ENCODE results near the gene FASN. TPM values are rescaled to one million over a fixed set of nuclear protein-coding genes. Genes with fewer than 3 reads are reported as not detected.

The FASN gene
- total and polyA plus RNA-seq, 2 of the 4 experiments (the other 2 are of a cell fraction), result 12.4 to 56.0 TPM

DNA sequence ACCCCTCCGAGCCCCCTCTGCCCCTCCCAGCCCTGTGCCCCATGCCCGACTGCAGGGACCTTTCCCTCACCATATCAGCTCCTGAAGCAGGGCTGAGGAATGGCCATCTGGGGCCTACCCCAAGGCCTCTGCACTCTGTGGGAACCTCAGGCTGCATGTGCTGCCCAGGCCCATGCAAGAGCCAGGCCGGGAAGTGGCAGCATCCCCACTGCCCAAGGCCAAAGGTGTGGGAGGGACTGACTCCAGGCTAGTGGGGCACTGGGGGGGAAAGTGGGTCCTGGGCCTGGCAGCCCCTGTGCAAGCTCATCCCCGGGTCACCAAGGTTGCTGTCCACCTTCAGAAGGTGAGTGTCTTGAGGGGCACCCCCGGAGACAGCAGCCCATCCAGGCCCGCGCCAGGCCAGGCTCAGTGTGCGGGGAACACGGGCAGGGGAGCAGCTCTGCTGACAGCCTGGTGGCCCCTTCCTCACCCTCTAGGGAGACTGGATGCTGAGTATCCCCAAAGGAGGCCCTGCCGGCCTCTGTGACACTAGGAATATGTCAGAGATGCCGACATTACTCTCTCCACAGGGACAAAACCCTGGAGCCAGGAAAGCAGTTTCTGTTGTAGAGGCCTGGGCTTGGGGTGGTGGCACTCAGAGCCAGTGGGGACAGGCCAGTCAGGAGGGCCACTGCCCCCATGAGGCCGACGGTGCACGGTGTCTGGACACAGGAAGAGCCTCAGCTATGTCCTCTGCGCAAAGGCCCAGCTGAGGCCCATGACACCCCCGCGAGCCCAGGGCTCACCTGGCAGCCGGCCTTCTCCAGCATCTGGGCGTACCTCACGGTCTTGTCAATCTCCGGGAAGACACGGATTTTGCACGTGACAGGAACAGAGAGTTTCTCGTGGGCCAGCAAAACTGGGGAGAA, 35.7 kb downstream of the FASN start (continued):
- no peak for TF ChIP-seq RCOR1 (IDR thresholded peaks at IDR 0.05; ENCODE audit: insufficient replicate concordance, low read length)

DNA sequence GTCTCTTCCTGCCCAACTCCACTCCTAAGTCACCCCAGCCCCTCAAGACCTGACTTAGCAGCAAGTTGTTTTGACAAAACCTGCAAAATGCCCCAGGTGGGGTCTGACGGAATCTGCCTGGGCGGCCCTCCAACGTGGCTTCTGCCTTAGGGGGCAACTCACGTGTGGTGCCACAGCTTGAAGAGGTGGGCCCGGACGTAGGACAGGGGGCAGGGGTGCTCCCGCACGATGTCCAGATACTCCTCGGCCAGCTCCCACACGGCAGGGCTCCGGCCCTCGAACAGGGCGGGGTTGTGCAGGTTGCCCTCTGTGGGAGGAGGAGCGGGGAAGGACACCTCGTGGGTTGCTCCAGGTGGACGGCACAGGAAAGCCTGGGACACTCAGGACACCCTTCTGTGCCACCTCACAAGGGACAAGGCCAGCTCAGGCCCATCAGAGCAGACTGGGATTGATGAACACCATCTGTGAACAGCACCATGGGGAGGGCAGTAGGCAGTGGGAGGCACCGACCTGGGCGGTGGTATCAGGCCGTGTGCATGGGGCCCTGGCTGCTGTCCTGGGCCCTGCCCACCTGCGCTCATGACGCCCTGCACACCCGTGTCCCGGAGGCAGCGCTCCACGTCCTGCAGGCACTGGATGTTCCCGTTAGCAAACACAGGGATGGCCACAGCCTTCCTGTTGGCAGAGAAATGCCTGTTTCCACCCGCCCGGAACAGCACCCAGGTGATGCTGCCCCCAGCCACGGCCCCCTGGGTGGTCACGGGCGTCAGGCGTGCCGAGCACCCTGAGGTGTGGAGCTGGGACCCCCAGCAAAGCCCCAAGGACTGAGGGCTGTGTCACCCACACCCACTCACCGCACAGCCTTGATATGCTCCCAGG, 36.8 kb downstream of the FASN start:
- Histone ChIP-seq H2BK120ac (ENCODE audit: low read depth, low read length) (no peak overlapping the region), H3K56ac (ENCODE audit: extremely low read depth, insufficient read depth, low read length) (no peak overlapping the region), H3K36me3 (ENCODE audit: control insufficient read depth, insufficient read depth, low read length) (peaks cover 64% of the 10 kb centered on the region), H3K23ac (ENCODE audit: low read depth, low read length) (no peak overlapping the region), H3K9me3 (ENCODE audit: control insufficient read depth, insufficient read depth, low read length) (no peaks in the 10 kb centered on the region), H2AK5ac (ENCODE audit: low read depth, low read length) (no peak overlapping the region), H4K5ac (ENCODE audit: low read depth, low read length) (no peak overlapping the region), H3K27ac (ENCODE audit: insufficient read depth, low read length) (no peak overlapping the region), H3K9me1 (ENCODE audit: insufficient read depth, low read length) (no peaks in the 10 kb centered on the region), H3K79me1 (ENCODE audit: low read depth in 1 of 2, low read length in 2 of 2) (peaks cover 5 to 32% of the 10 kb centered on the region in 2 experiments; a peak in 3 of 4 replicates), H2BK5ac (ENCODE audit: low read depth, low read length, poor library complexity, severe bottlenecking) (no peak overlapping the region), H4K20me1 (ENCODE audit: insufficient read depth, low read length) (peaks cover 3% of the 10 kb centered on the region; the same call in 1 of the 2 replicates), H2BK15ac (ENCODE audit: low read depth, low read length) (no peak overlapping the region), H2AFZ (replicated peaks; ENCODE audit: low read length, poor library complexity) (no peak overlapping the region), H3K14ac (replicated peaks; ENCODE audit: low read depth, low read length) (no peak overlapping the region), H3K4me1 (ENCODE audit: control insufficient read depth, insufficient read depth, low read length) (peaks cover 10% of the 10 kb centered on the region), H4K8ac (ENCODE audit: low read depth in 2 of 2, low read length in 2 of 2) (no peak overlapping the region), H3K27me3 (ENCODE audit: control insufficient read depth, insufficient read depth, low read length) (no peaks in the 10 kb centered on the region), H3K18ac (ENCODE audit: low read depth, low read length) (no peak overlapping the region), H2BK20ac (ENCODE audit: low read depth, low read length) (no peak overlapping the region), H3K9ac (ENCODE audit: low read depth, low read length) (no peak overlapping the region), H3K4ac (ENCODE audit: low read depth, low read length) (no peak overlapping the region), H3K4me3 (ENCODE audit: insufficient read depth, low read depth, low read length) (no peak overlapping the region), H3K4me2 (ENCODE audit: low read depth, low read length) (no peak overlapping the region), H4K91ac (ENCODE audit: insufficient read depth, low read depth, low read length) (no peak overlapping the region), H2AK9ac (replicated peaks; ENCODE audit: low read depth, low read length, poor library complexity) (peak overlapping the region; percentile 61)
- ATAC-seq (ENCODE audit: low read depth), result no peak
- WGBS, 2 experiments (ENCODE audit: extremely low coverage in 2 of 2, insufficient read length in 1 of 2), result 92% methylated on average over 21 of the region's 34 CpGs; no CpG with 5 or more reads in 1 of the 2 experiments
- ChIA-PET POLR2A (ENCODE audit: unreplicated experiment) (no interaction called here), CTCF (no interaction called here)
- in situ Hi-C loops (cut with MboI; ENCODE audit: low sequenced_read_pairs), result no loop called here
- intact Hi-C loops (cut with micrococcal nuclease), result no loop called here
- dilution Hi-C loops (cut with HindIII; ENCODE audit: low sequenced_read_pairs, unreplicated experiment), result no loop called here
- no TSS peak for BruUV-seq (replicated peaks)
- no peak for DNase-seq
- no peak for TF ChIP-seq BHLHE40 (IDR thresholded peaks at IDR 0.05; ENCODE audit: low read depth, low read length)
- no peak for TF ChIP-seq MAZ (IDR thresholded peaks at IDR 0.05; ENCODE audit: borderline replicate concordance, low read depth, low read length)
- TF ChIP-seq, protein P1, sequence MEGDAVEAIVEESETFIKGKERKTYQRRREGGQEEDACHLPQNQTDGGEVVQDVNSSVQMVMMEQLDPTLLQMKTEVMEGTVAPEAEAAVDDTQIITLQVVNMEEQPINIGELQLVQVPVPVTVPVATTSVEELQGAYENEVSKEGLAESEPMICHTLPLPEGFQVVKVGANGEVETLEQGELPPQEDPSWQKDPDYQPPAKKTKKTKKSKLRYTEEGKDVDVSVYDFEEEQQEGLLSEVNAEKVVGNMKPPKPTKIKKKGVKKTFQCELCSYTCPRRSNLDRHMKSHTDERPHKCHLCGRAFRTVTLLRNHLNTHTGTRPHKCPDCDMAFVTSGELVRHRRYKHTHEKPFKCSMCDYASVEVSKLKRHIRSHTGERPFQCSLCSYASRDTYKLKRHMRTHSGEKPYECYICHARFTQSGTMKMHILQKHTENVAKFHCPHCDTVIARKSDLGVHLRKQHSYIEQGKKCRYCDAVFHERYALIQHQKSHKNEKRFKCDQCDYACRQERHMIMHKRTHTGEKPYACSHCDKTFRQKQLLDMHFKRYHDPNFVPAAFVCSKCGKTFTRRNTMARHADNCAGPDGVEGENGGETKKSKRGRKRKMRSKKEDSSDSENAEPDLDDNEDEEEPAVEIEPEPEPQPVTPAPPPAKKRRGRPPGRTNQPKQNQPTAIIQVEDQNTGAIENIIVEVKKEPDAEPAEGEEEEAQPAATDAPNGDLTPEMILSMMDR (conservative IDR thresholded peaks at IDR 0.05; ENCODE audit: low read depth, low read length), result no peak
- no peak for TF ChIP-seq NFE2L2 (IDR thresholded peaks at IDR 0.05; ENCODE audit: low read depth, low read length)
- TF ChIP-seq RCOR1 (IDR thresholded peaks at IDR 0.05; ENCODE audit: insufficient replicate concordance, low read length), result no peak
- no peak for TF ChIP-seq MXI1 (IDR thresholded peaks at IDR 0.05; ENCODE audit: borderline replicate concordance, low read depth, low read length)
- no peak for TF ChIP-seq POLR2A (IDR thresholded peaks at IDR 0.05; ENCODE audit: low read depth, low read length)
- TF ChIP-seq CHD1 (IDR thresholded peaks at IDR 0.05; ENCODE audit: low read depth, low read length), result no peak
- no peak for TF ChIP-seq RFX5 (IDR thresholded peaks at IDR 0.05; ENCODE audit: low read depth, low read length)
- no peak for TF ChIP-seq CEBPB (IDR thresholded peaks at IDR 0.05; ENCODE audit: low read depth, low read length)
- TF ChIP-seq, protein P2, sequence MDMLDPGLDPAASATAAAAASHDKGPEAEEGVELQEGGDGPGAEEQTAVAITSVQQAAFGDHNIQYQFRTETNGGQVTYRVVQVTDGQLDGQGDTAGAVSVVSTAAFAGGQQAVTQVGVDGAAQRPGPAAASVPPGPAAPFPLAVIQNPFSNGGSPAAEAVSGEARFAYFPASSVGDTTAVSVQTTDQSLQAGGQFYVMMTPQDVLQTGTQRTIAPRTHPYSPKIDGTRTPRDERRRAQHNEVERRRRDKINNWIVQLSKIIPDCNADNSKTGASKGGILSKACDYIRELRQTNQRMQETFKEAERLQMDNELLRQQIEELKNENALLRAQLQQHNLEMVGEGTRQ (IDR thresholded peaks at IDR 0.05; ENCODE audit: low read depth, low read length), result no peak
- no peak for TF ChIP-seq SMC3 (IDR thresholded peaks at IDR 0.05; ENCODE audit: low read depth, low read length)
